ENCODE results near the gene CA5A. TPM values are rescaled to one million over a fixed set of nuclear protein-coding genes. Genes with fewer than 3 reads are reported as not detected.

Gene CA5A
- total and polyA plus RNA-seq, 2 of the 13 experiments (the other 11 are each of a cell fraction or from before 2014, with no cell fraction given), result 66.8 to 106 TPM

DNA sequence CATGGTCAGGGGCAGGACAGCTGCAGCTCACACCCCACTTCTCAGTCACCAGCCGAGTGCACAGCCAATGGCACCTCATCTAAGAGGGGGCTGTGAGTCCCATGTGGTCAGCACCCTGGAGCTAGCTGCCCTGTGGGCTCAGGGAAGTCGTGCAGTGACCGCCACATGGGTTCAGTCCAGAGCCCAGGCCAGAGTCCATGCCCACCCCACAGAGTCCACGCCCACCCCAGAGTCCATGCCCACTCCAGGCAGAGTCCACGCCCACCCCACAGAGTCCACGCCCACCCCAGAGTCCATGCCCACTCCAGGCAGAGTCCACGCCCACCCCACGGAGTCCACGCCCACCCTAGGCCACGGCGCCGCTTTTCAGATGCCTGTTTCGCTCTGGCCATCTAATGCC, 91.1 kb downstream of the CA5A start (continued):
- TF ChIP-seq, protein P1, sequence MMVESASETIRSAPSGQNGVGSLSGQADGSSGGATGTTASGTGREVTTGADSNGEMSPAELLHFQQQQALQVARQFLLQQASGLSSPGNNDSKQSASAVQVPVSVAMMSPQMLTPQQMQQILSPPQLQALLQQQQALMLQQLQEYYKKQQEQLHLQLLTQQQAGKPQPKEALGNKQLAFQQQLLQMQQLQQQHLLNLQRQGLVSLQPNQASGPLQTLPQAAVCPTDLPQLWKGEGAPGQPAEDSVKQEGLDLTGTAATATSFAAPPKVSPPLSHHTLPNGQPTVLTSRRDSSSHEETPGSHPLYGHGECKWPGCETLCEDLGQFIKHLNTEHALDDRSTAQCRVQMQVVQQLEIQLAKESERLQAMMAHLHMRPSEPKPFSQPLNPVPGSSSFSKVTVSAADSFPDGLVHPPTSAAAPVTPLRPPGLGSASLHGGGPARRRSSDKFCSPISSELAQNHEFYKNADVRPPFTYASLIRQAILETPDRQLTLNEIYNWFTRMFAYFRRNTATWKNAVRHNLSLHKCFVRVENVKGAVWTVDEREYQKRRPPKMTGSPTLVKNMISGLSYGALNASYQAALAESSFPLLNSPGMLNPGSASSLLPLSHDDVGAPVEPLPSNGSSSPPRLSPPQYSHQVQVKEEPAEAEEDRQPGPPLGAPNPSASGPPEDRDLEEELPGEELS (CRISPR knock-in tag; IDR thresholded peaks at IDR 0.05), result no peak
- TF ChIP-seq MYC (CRISPR knock-in tag; IDR thresholded peaks at IDR 0.05; ENCODE audit: borderline replicate concordance) (no peak), IRF2 (CRISPR knock-in tag; IDR thresholded peaks at IDR 0.05) (no peak), GTF2F1 (IDR thresholded peaks at IDR 0.05; ENCODE audit: low read length) (no peak), ZNF572 (CRISPR knock-in tag; IDR thresholded peaks at IDR 0.05) (no peak), TBX2 (CRISPR knock-in tag; IDR thresholded peaks at IDR 0.05; ENCODE audit: borderline replicate concordance) (0 out of 2 replicates have a peak, but pooled peaks have one; percentile 2), SETDB1 (CRISPR knock-in tag; IDR thresholded peaks at IDR 0.05; ENCODE audit: borderline replicate concordance) (no peak), ZNF264 (CRISPR knock-in tag; IDR thresholded peaks at IDR 0.05) (no peak), NFYB (CRISPR knock-in tag; IDR thresholded peaks at IDR 0.05) (no peak), ZNF44 (CRISPR knock-in tag; IDR thresholded peaks at IDR 0.05) (no peak), LCORL (IDR thresholded peaks at IDR 0.05) (no peak), LCORL (CRISPR knock-in tag; IDR thresholded peaks at IDR 0.05) (no peak), EEA1 (CRISPR knock-in tag; IDR thresholded peaks at IDR 0.05; ENCODE audit: borderline replicate concordance) (no peak), KLF13 (CRISPR knock-in tag; IDR thresholded peaks at IDR 0.05) (no peak), KLF16 (CRISPR knock-in tag; IDR thresholded peaks at IDR 0.05) (0 out of 4 replicates have a peak, but pooled peaks of 1 of the 2 experiments have one; percentile 49), ZNF556 (CRISPR knock-in tag; IDR thresholded peaks at IDR 0.05; ENCODE audit: borderline replicate concordance) (no peak)
- TF ChIP-seq, protein P2, sequence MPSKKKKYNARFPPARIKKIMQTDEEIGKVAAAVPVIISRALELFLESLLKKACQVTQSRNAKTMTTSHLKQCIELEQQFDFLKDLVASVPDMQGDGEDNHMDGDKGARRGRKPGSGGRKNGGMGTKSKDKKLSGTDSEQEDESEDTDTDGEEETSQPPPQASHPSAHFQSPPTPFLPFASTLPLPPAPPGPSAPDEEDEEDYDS (CRISPR knock-in tag; IDR thresholded peaks at IDR 0.05), result no peak
- TF ChIP-seq, protein P3, sequence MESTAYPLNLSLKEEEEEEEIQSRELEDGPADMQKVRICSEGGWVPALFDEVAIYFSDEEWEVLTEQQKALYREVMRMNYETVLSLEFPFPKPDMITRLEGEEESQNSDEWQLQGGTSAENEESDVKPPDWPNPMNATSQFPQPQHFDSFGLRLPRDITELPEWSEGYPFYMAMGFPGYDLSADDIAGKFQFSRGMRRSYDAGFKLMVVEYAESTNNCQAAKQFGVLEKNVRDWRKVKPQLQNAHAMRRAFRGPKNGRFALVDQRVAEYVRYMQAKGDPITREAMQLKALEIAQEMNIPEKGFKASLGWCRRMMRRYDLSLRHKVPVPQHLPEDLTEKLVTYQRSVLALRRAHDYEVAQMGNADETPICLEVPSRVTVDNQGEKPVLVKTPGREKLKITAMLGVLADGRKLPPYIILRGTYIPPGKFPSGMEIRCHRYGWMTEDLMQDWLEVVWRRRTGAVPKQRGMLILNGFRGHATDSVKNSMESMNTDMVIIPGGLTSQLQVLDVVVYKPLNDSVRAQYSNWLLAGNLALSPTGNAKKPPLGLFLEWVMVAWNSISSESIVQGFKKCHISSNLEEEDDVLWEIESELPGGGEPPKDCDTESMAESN (CRISPR knock-in tag; conservative IDR thresholded peaks at IDR 0.05), result no peak
- TF ChIP-seq, protein P4, sequence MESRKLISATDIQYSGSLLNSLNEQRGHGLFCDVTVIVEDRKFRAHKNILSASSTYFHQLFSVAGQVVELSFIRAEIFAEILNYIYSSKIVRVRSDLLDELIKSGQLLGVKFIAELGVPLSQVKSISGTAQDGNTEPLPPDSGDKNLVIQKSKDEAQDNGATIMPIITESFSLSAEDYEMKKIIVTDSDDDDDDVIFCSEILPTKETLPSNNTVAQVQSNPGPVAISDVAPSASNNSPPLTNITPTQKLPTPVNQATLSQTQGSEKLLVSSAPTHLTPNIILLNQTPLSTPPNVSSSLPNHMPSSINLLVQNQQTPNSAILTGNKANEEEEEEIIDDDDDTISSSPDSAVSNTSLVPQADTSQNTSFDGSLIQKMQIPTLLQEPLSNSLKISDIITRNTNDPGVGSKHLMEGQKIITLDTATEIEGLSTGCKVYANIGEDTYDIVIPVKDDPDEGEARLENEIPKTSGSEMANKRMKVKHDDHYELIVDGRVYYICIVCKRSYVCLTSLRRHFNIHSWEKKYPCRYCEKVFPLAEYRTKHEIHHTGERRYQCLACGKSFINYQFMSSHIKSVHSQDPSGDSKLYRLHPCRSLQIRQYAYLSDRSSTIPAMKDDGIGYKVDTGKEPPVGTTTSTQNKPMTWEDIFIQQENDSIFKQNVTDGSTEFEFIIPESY (CRISPR knock-in tag; IDR thresholded peaks at IDR 0.05), result peak; percentile 27; the same call in 1 of the 2 replicates
- TF ChIP-seq, protein P5, sequence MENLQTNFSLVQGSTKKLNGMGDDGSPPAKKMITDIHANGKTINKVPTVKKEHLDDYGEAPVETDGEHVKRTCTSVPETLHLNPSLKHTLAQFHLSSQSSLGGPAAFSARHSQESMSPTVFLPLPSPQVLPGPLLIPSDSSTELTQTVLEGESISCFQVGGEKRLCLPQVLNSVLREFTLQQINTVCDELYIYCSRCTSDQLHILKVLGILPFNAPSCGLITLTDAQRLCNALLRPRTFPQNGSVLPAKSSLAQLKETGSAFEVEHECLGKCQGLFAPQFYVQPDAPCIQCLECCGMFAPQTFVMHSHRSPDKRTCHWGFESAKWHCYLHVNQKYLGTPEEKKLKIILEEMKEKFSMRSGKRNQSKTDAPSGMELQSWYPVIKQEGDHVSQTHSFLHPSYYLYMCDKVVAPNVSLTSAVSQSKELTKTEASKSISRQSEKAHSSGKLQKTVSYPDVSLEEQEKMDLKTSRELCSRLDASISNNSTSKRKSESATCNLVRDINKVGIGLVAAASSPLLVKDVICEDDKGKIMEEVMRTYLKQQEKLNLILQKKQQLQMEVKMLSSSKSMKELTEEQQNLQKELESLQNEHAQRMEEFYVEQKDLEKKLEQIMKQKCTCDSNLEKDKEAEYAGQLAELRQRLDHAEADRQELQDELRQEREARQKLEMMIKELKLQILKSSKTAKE (CRISPR knock-in tag; IDR thresholded peaks at IDR 0.05; ENCODE audit: borderline replicate concordance), result no peak
- TF ChIP-seq, protein P6, sequence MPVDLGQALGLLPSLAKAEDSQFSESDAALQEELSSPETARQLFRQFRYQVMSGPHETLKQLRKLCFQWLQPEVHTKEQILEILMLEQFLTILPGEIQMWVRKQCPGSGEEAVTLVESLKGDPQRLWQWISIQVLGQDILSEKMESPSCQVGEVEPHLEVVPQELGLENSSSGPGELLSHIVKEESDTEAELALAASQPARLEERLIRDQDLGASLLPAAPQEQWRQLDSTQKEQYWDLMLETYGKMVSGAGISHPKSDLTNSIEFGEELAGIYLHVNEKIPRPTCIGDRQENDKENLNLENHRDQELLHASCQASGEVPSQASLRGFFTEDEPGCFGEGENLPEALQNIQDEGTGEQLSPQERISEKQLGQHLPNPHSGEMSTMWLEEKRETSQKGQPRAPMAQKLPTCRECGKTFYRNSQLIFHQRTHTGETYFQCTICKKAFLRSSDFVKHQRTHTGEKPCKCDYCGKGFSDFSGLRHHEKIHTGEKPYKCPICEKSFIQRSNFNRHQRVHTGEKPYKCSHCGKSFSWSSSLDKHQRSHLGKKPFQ (CRISPR knock-in tag; IDR thresholded peaks at IDR 0.05; ENCODE audit: insufficient replicate concordance), result no peak
